Suprapubic skin (tissue), 4 donors: ENCODE results near the gene AKR1C2. TPM values are rescaled to one million over a fixed set of nuclear protein-coding genes. Genes with fewer than 3 reads are reported as not detected.
"Not testable (repeated sequence)": the region's sequence is repeated elsewhere in the genome, so short reads cannot be mapped to it uniquely, and the experiment has no call there.

Experiments used
- DNase-seq, 2 donors: peaks; one replicate each; pipeline ENCODE4 v3.0.0-alpha.2; 2019; ENCODE audit warnings: low spot score in 2 of 2
- H3K27ac ChIP-seq: fragments of 200-600 bp; sonication (generic); one replicate; pipeline ENCODE4 v1.5.1; 2019
- H3K27me3 ChIP-seq: fragments of 200-600 bp; sonication (generic); one replicate; pipeline ENCODE4 v1.5.1; 2019
- H3K36me3 ChIP-seq: fragments of 200-600 bp; sonication (generic); one replicate; pipeline ENCODE4 v1.5.1; 2019
- H3K4me1 ChIP-seq: fragments of 200-600 bp; sonication (generic); one replicate; pipeline ENCODE4 v1.5.1; 2019
- H3K4me3 ChIP-seq: fragments of 200-600 bp; sonication (generic); one replicate; pipeline ENCODE4 v1.5.1; 2019; ENCODE audit warnings: mild to moderate bottlenecking
- H3K9me3 ChIP-seq: fragments of 200-600 bp; sonication (generic); one replicate; pipeline ENCODE4 v1.5.1; 2019
- EP300 ChIP-seq: sonication (generic); formaldehyde crosslinking; IDR thresholded peaks from one replicate; pipeline ENCODE4 v1.6.1; 2017; ENCODE audit warnings: antibody characterized with exemption
- POLR2A ChIP-seq, 2 donors: fragments of 450-650 bp; IDR thresholded peaks; one replicate each; pipeline ENCODE4 v1.6.1; 2017; ENCODE audit warnings: antibody characterized with exemption in 2 of 2, mild to moderate bottlenecking in 2 of 2, moderate library complexity in 2 of 2
- POLR2AphosphoS5 ChIP-seq, 3 donors: sonication (generic); formaldehyde crosslinking; IDR thresholded peaks; one replicate each; pipeline ENCODE4 v1.6.1; 2017; ENCODE audit warnings: antibody characterized with exemption in 3 of 3
- WGBS: methylation state at CpG from one replicate; pipeline ENCODE4 v1.1.5; 2018; 5-methylcytosine and 5-hydroxymethylcytosine counted together
- total RNA-seq, 4 donors: library from RNA; depleted of rRNA; stranded (reverse); fragments of >200 nt; gene quantifications; one replicate each; pipeline ENCODE4 v1.1.0, GENCODE V29; 2016
- TF ChIP-seq, protein P1 (sequence below), 2 donors: fragments of 200-600 bp in 1 of 2; fragments of 450-650 bp in 1 of 2; sonication (generic) in 1 of 2; IDR thresholded peaks; one replicate each; pipeline ENCODE4 v1.5.1; 2016 to 2019; ENCODE audit warnings: antibody characterized with exemption in 2 of 2, mild to moderate bottlenecking in 1 of 2, moderate library complexity in 1 of 2

AKR1C2 gene
- total RNA-seq: 10 to 100 TPM in 3 of 4 donors, 1 to 10 TPM in 1; 7.2 to 29.7 (median 23.4) TPM

DNA sequence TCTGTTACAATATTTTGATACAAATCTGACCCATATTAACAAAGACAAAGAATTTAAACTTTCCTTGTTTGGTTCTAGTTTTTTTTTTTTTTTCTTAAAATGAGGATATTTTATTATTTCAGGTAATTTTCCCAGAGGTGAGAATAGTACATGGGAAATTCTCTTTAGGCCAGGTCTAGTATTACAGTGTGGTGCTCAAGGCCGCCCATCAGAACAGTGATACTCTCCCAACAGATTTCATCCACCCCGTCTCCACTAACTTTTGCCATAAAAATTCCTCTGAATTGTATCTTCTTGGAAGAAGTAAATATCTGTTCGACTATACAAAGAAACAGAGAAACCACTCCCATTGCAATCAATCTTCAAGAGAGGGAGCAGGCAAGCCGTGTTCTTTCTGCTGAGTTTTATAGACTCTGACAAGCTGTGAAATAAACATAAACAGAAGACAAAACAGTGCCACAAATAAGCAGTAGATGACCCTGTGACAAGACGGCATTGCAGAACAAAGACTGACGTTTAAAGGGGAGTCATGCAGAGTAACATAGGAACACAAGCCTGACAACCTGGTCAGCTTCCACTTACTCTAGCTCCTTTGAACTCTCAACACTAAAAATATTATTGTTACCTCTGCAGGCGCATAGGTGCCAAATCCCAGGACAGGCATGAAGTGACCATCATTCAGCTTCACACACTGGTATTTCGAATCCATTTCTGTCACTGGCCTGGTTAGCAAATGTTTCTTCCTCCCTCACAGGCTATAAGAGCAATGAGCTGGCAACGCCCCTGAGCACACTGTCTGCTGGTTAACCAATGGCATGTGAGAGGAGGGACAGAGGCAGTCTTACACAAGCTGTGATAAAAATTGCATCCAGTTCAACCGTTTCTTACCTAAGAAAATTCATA, at the start of gene AKR1C2:
AKR1C2 (minus strand) TSS at position 731 of the 903 bp plus-strand sequence; CDS start at position 709, 22 bp downstream.
- DNase-seq, H3K9me3 ChIP-seq, H3K27me3 ChIP-seq, H3K36me3 ChIP-seq: not testable (repeated sequence)
- Histone ChIP-seq H3K4me3 (peak within 1 kb of the TSS; percentile 36), H3K4me1 (peaks cover 14% of the 10 kb centered on the region), H3K27ac (peak within 1 kb of the TSS; percentile 41)
- 24% methylated on average over 8 of the region's 10 CpGs for WGBS

DNA sequence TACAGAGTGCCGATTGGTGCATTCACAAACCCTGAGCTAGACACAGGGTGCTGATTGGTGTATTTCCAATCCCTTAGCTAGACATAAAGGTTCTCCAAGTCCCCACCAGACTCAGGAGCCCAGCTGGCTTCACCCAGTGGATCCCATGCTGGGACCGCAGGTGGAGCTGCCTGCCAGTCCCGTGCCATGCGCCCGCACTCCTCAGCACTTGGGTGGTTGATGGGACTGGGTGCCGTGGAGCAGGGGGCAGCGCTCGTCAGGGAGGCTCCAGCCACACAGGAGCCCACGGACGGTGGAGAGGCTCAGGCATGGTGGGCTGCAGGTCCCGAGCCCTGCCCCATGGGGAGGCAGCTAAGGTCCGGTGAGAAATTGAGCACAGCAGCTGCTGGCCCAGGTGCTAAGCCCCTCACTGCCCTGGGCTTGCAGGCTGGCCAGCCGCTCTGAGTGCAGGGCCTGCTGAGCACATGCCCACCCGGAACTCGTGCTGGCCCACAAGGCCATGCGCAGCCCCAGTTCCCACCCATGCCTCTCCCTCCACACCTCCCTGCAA, 49.4 kb upstream of the AKR1C2 start:
- H3K4me1 ChIP-seq, DNase-seq, H3K4me3 ChIP-seq, H3K9me3 ChIP-seq, H3K27me3 ChIP-seq, H3K36me3 ChIP-seq: not testable (repeated sequence)
- WGBS: 95% methylated on average over 7 of the region's 16 CpGs
- peak overlapping the region; percentile 9 for H3K27ac ChIP-seq

DNA sequence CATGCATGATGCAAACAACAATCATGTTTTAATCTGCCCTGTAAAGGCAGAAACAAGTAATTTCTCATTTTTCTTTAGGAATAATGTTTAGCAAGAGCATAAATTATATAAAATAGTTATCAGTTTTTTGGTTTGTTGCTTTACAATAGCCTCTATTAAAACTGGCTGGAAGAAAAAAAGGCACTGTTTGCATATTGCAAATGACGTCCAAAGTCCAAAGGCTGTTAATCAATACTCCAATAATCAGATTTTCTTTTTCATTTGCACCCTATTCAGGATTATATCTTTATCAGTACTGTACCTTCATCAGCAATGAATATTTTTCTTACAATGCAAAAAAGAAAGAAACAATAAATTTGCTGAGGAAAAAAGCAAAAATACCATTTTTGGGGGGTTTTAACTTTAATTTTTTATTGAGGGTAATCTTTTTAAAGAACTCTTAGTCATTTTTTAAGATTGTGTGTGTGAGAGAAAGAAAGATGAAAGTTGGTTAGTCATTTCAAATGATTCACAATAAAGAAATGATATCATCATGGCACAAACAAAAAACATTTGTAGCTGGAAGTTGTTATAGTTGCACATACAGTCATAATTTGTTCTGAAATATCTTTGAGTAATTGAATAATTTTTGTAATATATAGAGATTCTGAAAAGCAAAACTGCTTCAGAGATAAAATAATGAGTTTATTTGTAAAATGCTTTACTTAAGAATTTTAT, 44.4 kb upstream of the AKR1C2 start:
- Histone ChIP-seq H3K9me3 (no peaks in the 10 kb centered on the region), H3K4me1 (peaks cover 13% of the 10 kb centered on the region), H3K27ac (no peak overlapping the region), H3K36me3 (no peaks in the 10 kb centered on the region), H3K27me3 (no peaks in the 10 kb centered on the region), H3K4me3 (no peak overlapping the region)
- TF ChIP-seq POLR2AphosphoS5 (IDR thresholded peaks at IDR 0.05): no peak
- TF ChIP-seq EP300: no peak
- no peak for TF ChIP-seq POLR2A (IDR thresholded peaks at IDR 0.05)
- whole genome bisulfite sequencing: 75% methylated on average over 1 of the region's 1 CpG
- DNase-seq: no peak

DNA sequence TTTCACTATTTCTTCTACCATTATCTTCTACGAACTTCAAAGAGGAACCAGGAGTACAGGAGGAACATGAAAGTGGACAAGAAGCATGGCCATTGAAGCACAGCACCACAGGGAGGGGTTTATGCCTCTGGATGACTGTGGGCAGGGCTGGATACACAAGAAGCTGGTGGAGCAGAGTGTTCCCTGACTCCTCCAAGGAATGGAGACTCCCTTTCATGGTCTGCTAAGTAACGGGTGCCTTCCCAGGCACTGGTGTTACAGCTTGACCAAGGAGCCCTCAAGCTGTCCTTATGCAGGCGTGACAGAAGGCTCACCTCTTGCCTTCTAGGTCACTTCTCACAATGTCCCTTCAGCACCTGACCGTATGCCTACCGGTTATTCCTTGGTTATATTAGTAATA, 43.4 kb upstream of the AKR1C2 start:
- H3K4me1 ChIP-seq: peaks cover 19% of the 10 kb centered on the region
- H3K9me3 ChIP-seq, H3K27me3 ChIP-seq, H3K27ac ChIP-seq, H3K36me3 ChIP-seq, DNase-seq, H3K4me3 ChIP-seq: not testable (repeated sequence)
- WGBS: 97% methylated on average over 5 of the region's 5 CpGs

DNA sequence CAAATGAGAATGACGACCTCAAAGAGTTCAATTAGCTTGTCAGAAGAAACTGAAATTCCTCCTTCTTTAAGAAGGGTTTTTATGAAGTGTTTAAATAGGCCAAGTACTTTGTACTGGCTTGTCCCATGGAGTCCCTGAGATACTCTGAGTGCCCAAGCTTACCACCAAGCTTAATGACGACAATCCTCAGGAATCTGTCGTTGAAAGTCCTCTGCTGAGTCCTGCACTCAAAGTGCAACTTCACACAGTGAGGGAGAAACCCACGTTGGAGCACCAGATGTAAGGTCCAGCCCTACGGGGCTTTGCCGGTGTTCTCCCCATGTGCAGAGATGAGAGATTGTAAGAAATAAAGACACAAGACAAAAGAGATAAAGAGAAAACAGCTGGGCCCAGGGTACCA, 42.8 kb upstream of the AKR1C2 start:
- TF ChIP-seq POLR2AphosphoS5 (IDR thresholded peaks at IDR 0.05) (no peak), POLR2A (IDR thresholded peaks at IDR 0.05) (no peak), EP300 (no peak)
- TF ChIP-seq, protein P1, sequence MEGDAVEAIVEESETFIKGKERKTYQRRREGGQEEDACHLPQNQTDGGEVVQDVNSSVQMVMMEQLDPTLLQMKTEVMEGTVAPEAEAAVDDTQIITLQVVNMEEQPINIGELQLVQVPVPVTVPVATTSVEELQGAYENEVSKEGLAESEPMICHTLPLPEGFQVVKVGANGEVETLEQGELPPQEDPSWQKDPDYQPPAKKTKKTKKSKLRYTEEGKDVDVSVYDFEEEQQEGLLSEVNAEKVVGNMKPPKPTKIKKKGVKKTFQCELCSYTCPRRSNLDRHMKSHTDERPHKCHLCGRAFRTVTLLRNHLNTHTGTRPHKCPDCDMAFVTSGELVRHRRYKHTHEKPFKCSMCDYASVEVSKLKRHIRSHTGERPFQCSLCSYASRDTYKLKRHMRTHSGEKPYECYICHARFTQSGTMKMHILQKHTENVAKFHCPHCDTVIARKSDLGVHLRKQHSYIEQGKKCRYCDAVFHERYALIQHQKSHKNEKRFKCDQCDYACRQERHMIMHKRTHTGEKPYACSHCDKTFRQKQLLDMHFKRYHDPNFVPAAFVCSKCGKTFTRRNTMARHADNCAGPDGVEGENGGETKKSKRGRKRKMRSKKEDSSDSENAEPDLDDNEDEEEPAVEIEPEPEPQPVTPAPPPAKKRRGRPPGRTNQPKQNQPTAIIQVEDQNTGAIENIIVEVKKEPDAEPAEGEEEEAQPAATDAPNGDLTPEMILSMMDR (IDR thresholded peaks at IDR 0.05): no peak
- peaks cover 26% of the 10 kb centered on the region for H3K4me1 ChIP-seq
- H3K27me3 ChIP-seq: no peaks in the 10 kb centered on the region
- no peak for DNase-seq
- H3K27ac ChIP-seq: no peak overlapping the region
- 87% methylated on average over 6 of the region's 6 CpGs for WGBS
- H3K36me3 ChIP-seq: no peaks in the 10 kb centered on the region
- H3K4me3 ChIP-seq: no peak overlapping the region
- no peaks in the 10 kb centered on the region for H3K9me3 ChIP-seq

DNA sequence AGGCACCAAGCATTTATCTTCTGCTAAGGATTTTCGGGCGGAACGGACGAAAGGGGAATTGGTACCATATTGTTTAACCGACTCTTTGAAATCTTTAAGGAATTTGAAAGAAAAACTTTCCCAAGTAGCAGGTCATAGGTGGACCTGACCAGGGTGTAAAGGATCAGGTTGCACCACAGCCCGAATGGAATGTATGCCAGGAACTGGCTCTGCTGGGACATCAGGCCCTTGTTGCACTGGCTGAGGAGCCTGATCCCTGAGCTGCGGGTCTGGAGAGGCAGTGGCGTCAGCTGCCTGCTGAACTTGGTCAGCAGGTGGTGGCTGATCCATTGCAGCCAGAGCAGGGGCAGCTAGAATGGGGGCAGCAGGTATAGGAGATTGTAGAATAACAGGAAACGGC, 41.4 kb upstream of the AKR1C2 start:
- no peak for TF ChIP-seq POLR2AphosphoS5 (IDR thresholded peaks at IDR 0.05)
- no peak for TF ChIP-seq POLR2A (IDR thresholded peaks at IDR 0.05)
- TF ChIP-seq EP300: no peak
- TF ChIP-seq, protein P1 (IDR thresholded peaks at IDR 0.05): no peak
- no peaks in the 10 kb centered on the region for H3K27me3 ChIP-seq
- DNase-seq: no peak
- H3K4me1 ChIP-seq: peaks cover 31% of the 10 kb centered on the region
- no peak overlapping the region for H3K27ac ChIP-seq
- no peaks in the 10 kb centered on the region for H3K9me3 ChIP-seq
- H3K36me3 ChIP-seq: no peaks in the 10 kb centered on the region
- 95% methylated on average over 8 of the region's 9 CpGs for whole genome bisulfite sequencing
- no peak overlapping the region for H3K4me3 ChIP-seq

DNA sequence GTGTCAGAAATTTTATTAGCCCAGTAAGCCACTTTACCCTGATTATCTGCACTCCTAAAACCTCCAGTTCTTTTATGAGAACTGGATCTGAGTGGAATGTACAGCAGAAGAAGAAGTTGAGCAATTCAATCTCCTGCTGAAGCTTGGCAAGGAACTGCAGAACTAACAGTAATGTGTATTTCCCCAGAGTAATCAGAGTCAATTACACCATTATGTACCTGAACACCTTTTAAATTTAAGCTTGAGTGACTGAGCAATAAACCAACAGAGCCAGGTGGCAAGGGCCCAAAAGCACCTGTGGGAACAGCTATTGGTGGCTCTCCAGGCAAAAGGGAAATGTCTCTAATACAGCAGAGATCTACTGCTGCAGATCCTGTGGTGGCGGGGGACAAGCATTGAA, 40.1 kb upstream of the AKR1C2 start:
- no peak overlapping the region for H3K4me3 ChIP-seq
- DNase-seq: peak in 1 of 2 donors; percentile 67
- no peaks in the 10 kb centered on the region for H3K36me3 ChIP-seq
- TF ChIP-seq EP300: no peak
- no peak for TF ChIP-seq POLR2A (IDR thresholded peaks at IDR 0.05)
- no peak for TF ChIP-seq POLR2AphosphoS5 (IDR thresholded peaks at IDR 0.05)
- TF ChIP-seq, protein P1 (IDR thresholded peaks at IDR 0.05): no peak
- H3K9me3 ChIP-seq: no peaks in the 10 kb centered on the region
- H3K27me3 ChIP-seq: no peaks in the 10 kb centered on the region
- H3K4me1 ChIP-seq: peaks cover 31% of the 10 kb centered on the region
- peak overlapping the region; percentile 53 for H3K27ac ChIP-seq
- 85% methylated on average over 1 of the region's 1 CpG for WGBS
